ENCODE data around the gene ATXN10. TPM values are rescaled to one million over a fixed set of nuclear protein-coding genes. Genes with fewer than 3 reads are reported as not detected.

The ATXN10 gene
- total and polyA plus RNA-seq, 2 donors (not counting 1 experiment from before 2014, with no cell fraction given), result 52.3 to 95.5 TPM

DNA sequence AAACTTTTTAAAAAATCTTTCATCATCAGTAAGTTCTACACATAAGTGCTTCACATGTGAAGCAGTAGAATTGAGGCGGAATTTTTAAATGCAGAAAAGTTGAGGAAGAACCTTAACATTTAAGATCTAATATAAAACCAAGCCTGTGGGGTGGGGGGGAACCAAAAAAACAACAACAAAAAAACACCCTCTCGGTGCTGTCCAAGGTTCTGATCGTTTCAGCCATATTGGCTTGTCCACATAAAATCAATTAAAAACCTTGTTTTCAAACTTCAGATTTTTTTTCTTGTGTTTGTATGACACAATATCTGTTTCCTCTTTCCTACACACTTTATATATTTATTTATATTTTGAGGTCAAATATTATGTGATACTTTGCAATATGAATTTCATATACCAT, 175.3 kb downstream of the ATXN10 start:
- ChIA-PET POLR2A (no interaction called here), CTCF (interaction anchor here (8.0 kb wide), 1 partner anchor 16 kb away, joined by 45 read pairs; no protein-coding TSS in a partner anchor)

GRCh38 chr22:45848904-45849303, 177.3 kb downstream of the ATXN10 start:
- CTCF ChIA-PET, result interaction anchor here (0.6 to 8.0 kb wide), 2 partner anchors 14 to 113 kb away, joined by 4 to 45 read pairs; no protein-coding TSS in a partner anchor
- peaks cover 4 to 21% (median 11%) of the 10 kb centered on the region in 3 donors for H3K9me3 ChIP-seq (ENCODE audit: control extremely low read depth in 1 of 3, control insufficient read depth in 2 of 3, insufficient read depth in 1 of 3, low read length in 2 of 3)
- H3K27me3 ChIP-seq (replicated peaks in 1 of 4; ENCODE audit: control extremely low read depth in 1 of 4, control insufficient read depth in 3 of 4, insufficient read depth in 4 of 4, low read length in 3 of 4), result no peaks in the 10 kb centered on the region
- Mint-ChIP-seq H3K27me3 (no peaks in the 10 kb centered on the region), H3K4me3 (no peak overlapping the region), H3K4me1 (no peaks in the 10 kb centered on the region), H3K9me3 (ENCODE audit: insufficient read depth) (peaks cover 4% of the 10 kb centered on the region), H3K27ac (no peak overlapping the region)
- H3K27ac ChIP-seq (ENCODE audit: low read length in 2 of 2), result no peak overlapping the region
- no peak overlapping the region for H3K4me3 ChIP-seq (ENCODE audit: control extremely low read depth in 1 of 5, extremely low read depth in 1 of 5, insufficient read depth in 1 of 5, low read depth in 2 of 5, low read length in 4 of 5)
- TF ChIP-seq EZH2 (IDR thresholded peaks at IDR 0.05; ENCODE audit: borderline replicate concordance, insufficient read depth, low read depth, low read length, poor library complexity, severe bottlenecking), result no peak
- TF ChIP-seq, protein P1, sequence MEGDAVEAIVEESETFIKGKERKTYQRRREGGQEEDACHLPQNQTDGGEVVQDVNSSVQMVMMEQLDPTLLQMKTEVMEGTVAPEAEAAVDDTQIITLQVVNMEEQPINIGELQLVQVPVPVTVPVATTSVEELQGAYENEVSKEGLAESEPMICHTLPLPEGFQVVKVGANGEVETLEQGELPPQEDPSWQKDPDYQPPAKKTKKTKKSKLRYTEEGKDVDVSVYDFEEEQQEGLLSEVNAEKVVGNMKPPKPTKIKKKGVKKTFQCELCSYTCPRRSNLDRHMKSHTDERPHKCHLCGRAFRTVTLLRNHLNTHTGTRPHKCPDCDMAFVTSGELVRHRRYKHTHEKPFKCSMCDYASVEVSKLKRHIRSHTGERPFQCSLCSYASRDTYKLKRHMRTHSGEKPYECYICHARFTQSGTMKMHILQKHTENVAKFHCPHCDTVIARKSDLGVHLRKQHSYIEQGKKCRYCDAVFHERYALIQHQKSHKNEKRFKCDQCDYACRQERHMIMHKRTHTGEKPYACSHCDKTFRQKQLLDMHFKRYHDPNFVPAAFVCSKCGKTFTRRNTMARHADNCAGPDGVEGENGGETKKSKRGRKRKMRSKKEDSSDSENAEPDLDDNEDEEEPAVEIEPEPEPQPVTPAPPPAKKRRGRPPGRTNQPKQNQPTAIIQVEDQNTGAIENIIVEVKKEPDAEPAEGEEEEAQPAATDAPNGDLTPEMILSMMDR (IDR thresholded peaks at IDR 0.05), result no peak
- WGBS (ENCODE audit: insufficient coverage), result 100% methylated on average over 2 of the region's 2 CpGs
- no peak overlapping the region for H3K9ac ChIP-seq (ENCODE audit: low read length)
- no peak overlapping the region for H2AFZ ChIP-seq (ENCODE audit: insufficient read depth, low read depth, low read length, poor library complexity, severe bottlenecking)
- DNase-seq (no peak), ATAC-seq (ENCODE audit: low read depth) (no peak)
- no peaks in the 10 kb centered on the region for H3K79me2 ChIP-seq (ENCODE audit: control insufficient read depth, insufficient read depth, low read length)
- H4K20me1 ChIP-seq (ENCODE audit: control insufficient read depth, insufficient read depth, low read length, poor library complexity, severe bottlenecking), result no peaks in the 10 kb centered on the region
- POLR2A ChIA-PET, result no interaction called here
- intact Hi-C loops (cut with micrococcal nuclease), result no loop called here
- no peak overlapping the region for H3K4me2 ChIP-seq (replicated peaks; ENCODE audit: low read depth, low read length, poor library complexity, severe bottlenecking)
- no peaks in the 10 kb centered on the region for H3K4me1 ChIP-seq (ENCODE audit: control insufficient read depth in 2 of 2, insufficient read depth in 2 of 2, low read length in 2 of 2)
- peaks cover 0 to 46% of the 10 kb centered on the region in 2 experiments for H3K36me3 ChIP-seq (replicated peaks in 1 of 2; ENCODE audit: control extremely low read depth in 1 of 2, control insufficient read depth in 1 of 2, extremely low read depth in 1 of 2, insufficient read depth in 2 of 2, low read length in 1 of 2)

More for the DNA sequence above, 175.3 kb downstream of the ATXN10 start:
- Histone ChIP-seq H3K9me3 (ENCODE audit: control extremely low read depth in 1 of 3, control insufficient read depth in 2 of 3, insufficient read depth in 1 of 3, low read length in 2 of 3) (peaks cover 1 to 7% (median 3%) of the 10 kb centered on the region in 3 donors), H3K4me1 (ENCODE audit: control insufficient read depth in 2 of 2, insufficient read depth in 2 of 2, low read length in 2 of 2) (no peaks in the 10 kb centered on the region), H3K36me3 (replicated peaks in 1 of 2; ENCODE audit: control extremely low read depth in 1 of 2, control insufficient read depth in 1 of 2, extremely low read depth in 1 of 2, insufficient read depth in 2 of 2, low read length in 1 of 2) (peaks cover 0 to 43% of the 10 kb centered on the region in 2 experiments), H3K4me2 (replicated peaks; ENCODE audit: low read depth, low read length, poor library complexity, severe bottlenecking) (no peak overlapping the region), H3K27me3 (replicated peaks in 1 of 4; ENCODE audit: control extremely low read depth in 1 of 4, control insufficient read depth in 3 of 4, insufficient read depth in 4 of 4, low read length in 3 of 4) (no peaks in the 10 kb centered on the region), H2AFZ (ENCODE audit: insufficient read depth, low read depth, low read length, poor library complexity, severe bottlenecking) (no peak overlapping the region), H4K20me1 (ENCODE audit: control insufficient read depth, insufficient read depth, low read length, poor library complexity, severe bottlenecking) (no peaks in the 10 kb centered on the region), H3K9ac (ENCODE audit: low read length) (no peak overlapping the region), H3K27ac (ENCODE audit: low read length in 2 of 2) (no peak overlapping the region), H3K4me3 (ENCODE audit: control extremely low read depth in 1 of 5, extremely low read depth in 1 of 5, insufficient read depth in 1 of 5, low read depth in 2 of 5, low read length in 4 of 5) (no peak overlapping the region), H3K79me2 (ENCODE audit: control insufficient read depth, insufficient read depth, low read length) (no peaks in the 10 kb centered on the region)
- Mint-ChIP-seq H3K9me3 (ENCODE audit: insufficient read depth) (peaks cover 2% of the 10 kb centered on the region), H3K27ac (no peak overlapping the region), H3K4me3 (no peak overlapping the region), H3K4me1 (peaks cover 3% of the 10 kb centered on the region), H3K27me3 (no peaks in the 10 kb centered on the region)
- no CpG with 5 or more reads among the region's 3 CpGs for WGBS (ENCODE audit: insufficient coverage)
- TF ChIP-seq EZH2 (IDR thresholded peaks at IDR 0.05; ENCODE audit: borderline replicate concordance, insufficient read depth, low read depth, low read length, poor library complexity, severe bottlenecking), result no peak
- TF ChIP-seq, protein P1 (IDR thresholded peaks at IDR 0.05), result no peak
- ATAC-seq (ENCODE audit: low read depth) (no peak), DNase-seq (no peak)
- intact Hi-C loops (cut with micrococcal nuclease), result no loop called here
